GM12874 (cell line): ENCODE data around the gene UBAC2.

Experiments used
- TF ChIP-seq, protein P1 (sequence below): IDR thresholded peaks from 2 replicates; pipeline ENCODE4 v1.5.1; 2011; ENCODE audit warnings: low read depth, mild to moderate bottlenecking, control low read depth, low read length, moderate library complexity; ENCODE audit not compliant: insufficient read depth

UBAC2 gene

GRCh38 chr13:99218545-99218944 is 17.9 kb downstream of the UBAC2 start:
- TF ChIP-seq, protein P1, sequence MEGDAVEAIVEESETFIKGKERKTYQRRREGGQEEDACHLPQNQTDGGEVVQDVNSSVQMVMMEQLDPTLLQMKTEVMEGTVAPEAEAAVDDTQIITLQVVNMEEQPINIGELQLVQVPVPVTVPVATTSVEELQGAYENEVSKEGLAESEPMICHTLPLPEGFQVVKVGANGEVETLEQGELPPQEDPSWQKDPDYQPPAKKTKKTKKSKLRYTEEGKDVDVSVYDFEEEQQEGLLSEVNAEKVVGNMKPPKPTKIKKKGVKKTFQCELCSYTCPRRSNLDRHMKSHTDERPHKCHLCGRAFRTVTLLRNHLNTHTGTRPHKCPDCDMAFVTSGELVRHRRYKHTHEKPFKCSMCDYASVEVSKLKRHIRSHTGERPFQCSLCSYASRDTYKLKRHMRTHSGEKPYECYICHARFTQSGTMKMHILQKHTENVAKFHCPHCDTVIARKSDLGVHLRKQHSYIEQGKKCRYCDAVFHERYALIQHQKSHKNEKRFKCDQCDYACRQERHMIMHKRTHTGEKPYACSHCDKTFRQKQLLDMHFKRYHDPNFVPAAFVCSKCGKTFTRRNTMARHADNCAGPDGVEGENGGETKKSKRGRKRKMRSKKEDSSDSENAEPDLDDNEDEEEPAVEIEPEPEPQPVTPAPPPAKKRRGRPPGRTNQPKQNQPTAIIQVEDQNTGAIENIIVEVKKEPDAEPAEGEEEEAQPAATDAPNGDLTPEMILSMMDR, result no peak

DNA sequence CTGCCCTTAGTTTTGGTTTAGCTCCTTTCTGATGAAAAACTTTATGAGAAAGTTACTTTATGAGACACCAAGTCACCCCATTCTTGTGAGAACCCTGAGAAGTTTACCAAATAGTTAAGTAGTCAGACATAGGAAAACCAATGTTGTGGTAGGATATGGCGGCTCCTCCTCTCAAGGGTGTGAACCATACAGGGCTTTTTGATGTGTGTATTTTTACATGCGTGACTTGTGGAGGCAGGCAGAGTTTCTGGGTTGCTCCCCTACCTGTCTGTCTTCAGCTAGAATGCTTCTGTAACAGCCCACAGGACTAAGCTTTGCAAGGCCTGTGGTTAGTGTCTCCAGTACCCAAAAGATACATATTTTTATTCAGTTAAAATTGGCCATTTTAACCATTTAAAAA is 18.3 kb downstream of the UBAC2 start:
- TF ChIP-seq, protein P1, result no peak

GRCh38 chr13:99220199-99220935 is 19.7 kb downstream of the UBAC2 start:
- TF ChIP-seq, protein P1, result no peak

GRCh38 chr13:99221567-99222239 is 21.0 kb downstream of the UBAC2 start:
- TF ChIP-seq, protein P1, result no peak

GRCh38 chr13:99223587-99223986 is 22.9 kb downstream of the UBAC2 start:
- TF ChIP-seq, protein P1, result no peak

GRCh38 chr13:99224021-99224420 is 23.4 kb downstream of the UBAC2 start:
- TF ChIP-seq, protein P1, result no peak

GRCh38 chr13:99225078-99225477 is 24.4 kb downstream of the UBAC2 start:
- TF ChIP-seq, protein P1, result no peak
